GOT3 (cell line): ENCODE results near the gene CACNA1H.
"Not testable (repeated sequence)": the region's sequence is repeated elsewhere in the genome, so short reads cannot be mapped to it uniquely, and the experiment has no call there.

ENCODE experiments used
- DNase-seq: peaks from one replicate; lab custom pipeline; 2025; ENCODE audit warnings: mixed read lengths; lab: John Stamatoyannopoulos, UW

Gene CACNA1H

GRCh38 chr16:1175566-1176279 lies 22.8 kb downstream of the CACNA1H start:
- DNase-seq: no peak

GRCh38 chr16:1176280-1176897 lies 23.5 kb downstream of the CACNA1H start:
- no peak for DNase-seq

DNA sequence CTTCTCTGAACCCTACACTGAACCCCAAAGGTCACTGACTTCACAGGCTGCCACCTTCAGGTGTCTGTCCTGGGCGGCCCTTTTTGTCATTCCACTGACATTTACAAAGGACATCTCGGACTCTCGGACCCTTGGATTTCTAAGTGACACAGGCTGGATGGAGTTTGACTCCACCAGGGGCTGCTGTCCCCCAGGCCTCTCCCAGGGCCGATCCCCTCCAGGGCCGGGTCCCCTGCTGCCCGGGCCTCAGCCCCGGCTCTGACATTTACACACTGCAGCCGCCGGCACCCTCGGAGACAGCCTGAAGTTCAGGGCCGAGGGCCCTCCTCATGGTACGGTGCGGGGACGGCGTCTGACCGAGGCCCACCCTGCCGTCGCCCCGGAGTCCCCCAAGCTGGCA lies 24.1 kb downstream of the CACNA1H start:
- DNase-seq: no peak

DNA sequence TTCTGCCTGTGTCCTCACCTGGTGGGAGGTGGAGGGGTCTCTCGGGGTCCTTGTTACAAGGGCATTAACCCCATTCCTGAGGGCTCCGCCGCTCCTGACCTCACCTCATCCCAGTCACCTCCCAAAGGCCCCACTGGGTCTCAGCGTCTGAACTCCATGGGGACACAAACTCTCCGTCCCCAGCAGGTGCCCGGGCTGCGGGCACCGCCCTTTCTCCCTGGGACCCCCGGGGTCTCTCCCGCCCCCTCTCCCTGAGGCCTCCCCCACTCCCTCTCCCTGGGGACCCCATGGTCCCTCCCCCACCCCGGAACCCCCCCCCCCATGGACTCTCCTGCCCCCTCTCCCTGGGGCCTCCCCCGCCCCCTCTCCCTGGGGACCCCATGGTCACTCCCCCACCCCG lies 24.8 kb downstream of the CACNA1H start:
- DNase-seq: no peak

GRCh38 chr16:1178295-1178910 lies 25.5 kb downstream of the CACNA1H start:
- no peak for DNase-seq

GRCh38 chr16:1180549-1181403 lies 27.9 kb downstream of the CACNA1H start:
- peak; percentile 52 for DNase-seq

- DNase-seq: no peak
Measured at GRCh38 chr16:1181404-1182315, 28.8 kb downstream of the CACNA1H start.

DNA sequence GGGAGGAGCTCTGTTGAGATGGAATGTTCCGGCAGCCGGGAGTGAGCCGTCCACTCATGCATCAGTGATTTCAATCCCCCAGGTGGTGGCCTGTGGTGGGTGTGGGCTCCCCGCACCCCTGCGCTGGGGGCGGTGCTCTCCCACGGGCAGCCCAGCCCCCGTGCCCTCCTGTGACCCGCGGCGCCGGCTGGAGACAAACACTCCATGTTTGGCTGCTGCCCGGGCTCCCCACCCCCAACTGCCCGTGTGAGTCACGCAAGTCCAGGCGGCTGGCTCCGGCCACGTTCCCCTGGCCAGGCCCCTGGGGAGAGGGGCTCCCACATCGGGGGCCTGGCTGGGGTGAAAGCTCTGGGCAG lies 29.4 kb downstream of the CACNA1H start:
- peak; percentile 42 for DNase-seq

DNA sequence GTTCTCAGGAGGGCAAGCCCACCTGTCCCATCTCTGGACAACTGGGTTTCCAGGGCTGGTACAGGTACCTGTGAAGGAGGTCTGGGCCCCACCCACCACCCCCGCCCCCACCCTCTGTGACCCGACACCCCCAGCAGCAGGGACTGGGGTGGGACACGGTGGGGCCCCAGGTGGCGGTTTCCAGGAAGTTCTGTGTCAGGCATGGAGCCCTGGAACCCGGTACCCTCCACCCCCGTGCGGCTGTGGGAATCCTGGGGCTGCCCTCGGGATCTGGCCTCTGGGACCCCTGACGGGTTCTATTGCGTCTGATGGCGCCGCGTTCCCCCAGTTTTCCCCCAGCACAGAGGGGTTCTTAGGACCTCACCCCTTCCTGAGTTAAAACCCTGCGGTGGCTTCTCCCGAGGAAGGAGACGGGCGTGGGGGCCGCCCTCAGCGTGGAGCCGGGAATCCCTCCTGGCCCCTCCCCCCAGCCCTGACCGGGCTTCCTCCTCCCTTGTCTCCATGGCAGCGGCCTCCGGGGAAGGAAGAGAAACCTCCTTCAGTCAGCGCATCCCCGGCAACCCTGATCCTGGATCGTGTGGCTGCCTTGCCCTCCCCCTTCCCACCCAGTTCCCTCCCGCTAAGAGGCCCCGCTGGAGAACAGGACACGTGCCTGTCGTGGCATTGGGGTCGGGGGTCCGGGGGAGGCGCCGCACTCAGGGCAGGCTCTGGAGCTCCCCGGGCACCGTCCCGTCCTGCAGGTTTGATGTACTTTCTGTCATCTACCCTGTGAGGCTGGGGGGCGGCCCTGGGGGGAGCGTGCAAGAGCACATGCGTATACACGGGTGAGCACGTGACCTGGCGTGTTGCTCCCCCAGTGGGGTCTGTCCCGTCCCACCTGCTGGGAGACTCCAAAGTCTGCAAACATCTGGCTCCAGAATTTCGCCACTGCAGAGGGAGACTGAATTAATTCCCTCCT lies 30.3 kb downstream of the CACNA1H start:
- no peak for DNase-seq

GRCh38 chr16:1184156-1184868 lies 31.4 kb downstream of the CACNA1H start:
- DNase-seq: no peak

- no peak for DNase-seq
Measured at GRCh38 chr16:1184980-1185379, 32.1 kb downstream of the CACNA1H start.

DNA sequence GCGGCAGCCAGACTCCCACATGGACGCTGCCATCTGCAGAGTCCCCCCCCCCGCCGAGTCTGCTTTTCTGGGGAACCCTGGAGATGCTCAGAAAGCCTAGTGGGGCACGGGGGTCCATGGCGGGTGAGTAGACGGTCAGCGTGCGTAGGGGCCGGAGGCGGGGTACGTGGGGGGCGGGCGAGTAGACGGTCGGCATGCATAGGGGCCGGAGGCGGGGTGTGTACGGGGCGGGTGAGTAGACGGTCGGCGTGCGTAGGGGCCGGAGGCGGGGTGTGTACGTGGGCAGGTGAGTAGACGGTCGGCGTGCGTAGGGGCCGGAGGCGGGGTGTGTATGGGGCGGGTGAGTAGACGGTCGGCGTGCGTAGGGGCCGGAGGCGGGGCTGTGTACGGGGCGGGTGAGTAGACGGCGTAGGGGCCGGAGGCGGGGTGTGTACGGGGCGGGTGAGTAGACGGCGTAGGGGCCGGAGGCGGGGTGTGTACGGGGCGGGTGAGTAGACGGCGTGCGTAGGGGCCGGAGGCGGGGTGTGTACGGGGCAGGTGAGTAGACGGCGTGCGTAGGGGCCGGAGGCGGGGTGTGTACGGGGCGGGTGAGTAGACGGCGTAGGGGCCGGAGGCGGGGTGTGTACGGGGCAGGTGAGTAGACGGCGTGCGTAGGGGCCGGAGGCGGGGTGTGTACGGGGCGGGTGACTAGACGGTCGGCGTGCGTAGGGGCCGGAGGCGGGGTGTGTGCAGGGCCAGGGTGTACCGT lies 32.7 kb downstream of the CACNA1H start:
- DNase-seq: not testable (repeated sequence)

GRCh38 chr16:1188432-1189189 lies 35.7 kb downstream of the CACNA1H start:
- DNase-seq: no peak

GRCh38 chr16:1189455-1189854 lies 36.5 kb downstream of the CACNA1H start:
- DNase-seq: no peak

- DNase-seq: not testable (repeated sequence)
Measured at GRCh38 chr16:1190789-1191188, 37.9 kb downstream of the CACNA1H start.

DNA sequence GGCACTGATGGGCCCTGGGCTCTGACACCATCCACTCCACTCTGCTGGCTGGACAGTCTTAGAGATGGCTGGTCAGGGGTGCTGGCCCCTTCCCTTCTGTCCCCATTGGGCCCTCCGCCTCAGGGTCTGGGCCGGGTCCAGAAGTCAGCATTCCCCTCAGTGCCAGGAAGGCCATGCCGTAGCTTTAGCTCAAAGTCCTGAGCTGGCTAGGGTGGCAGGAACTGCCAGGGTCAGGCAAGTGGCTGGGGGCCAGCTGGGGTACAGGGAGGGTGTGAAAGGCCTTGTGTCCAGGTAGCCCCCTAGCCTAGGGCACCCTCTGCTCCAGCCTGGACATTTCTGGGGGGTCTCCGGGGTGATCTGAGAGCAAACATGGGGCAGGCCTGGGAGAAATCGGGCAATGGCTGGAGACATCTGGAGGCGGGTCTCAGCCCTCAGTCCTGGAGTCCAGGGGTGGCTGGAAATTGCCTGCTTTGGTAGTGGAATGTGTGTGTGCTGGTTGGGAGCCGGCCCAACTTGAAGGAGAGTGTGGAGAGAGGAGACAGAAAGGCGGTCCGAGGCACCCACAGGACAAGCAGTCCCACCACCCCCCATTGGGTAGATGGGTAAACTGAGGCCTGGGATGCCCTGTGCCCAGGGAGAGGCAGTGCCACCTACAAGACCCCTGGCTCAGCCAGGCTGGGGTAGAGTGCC lies 39.6 kb downstream of the CACNA1H start:
- DNase-seq: no peak

- DNase-seq: no peak
Measured at GRCh38 chr16:1193143-1193824, 40.4 kb downstream of the CACNA1H start.
